Right atrium auricular region (tissue), 2 donors: ENCODE results near the gene ZFR2. TPM values are rescaled to one million over a fixed set of nuclear protein-coding genes. Genes with fewer than 3 reads are reported as not detected.

Experiments
- DNase-seq: peaks from one replicate; pipeline ENCODE4 v3.0.0-alpha.2; 2019; ENCODE audit warnings: low spot score
- H3K27ac ChIP-seq, 2 donors: fragments of 200-600 bp; sonication (generic); 1 replicate in 1 of 2; 2 replicates in 1 of 2; pipeline ENCODE4 v1.5.1; 2016 to 2019
- H3K27me3 ChIP-seq, 2 donors: fragments of 200-600 bp; sonication (generic); one replicate each; pipeline versions ENCODE4 v1.5.1 to v1.6.0; 2017 to 2019
- H3K36me3 ChIP-seq: fragments of 200-600 bp; sonication (generic); one replicate; pipeline ENCODE4 v1.5.1; 2016
- H3K4me1 ChIP-seq, 2 donors: fragments of 200-600 bp; sonication (generic); one replicate each; pipeline versions ENCODE4 v1.5.1 to v1.6.0; 2017 to 2019
- H3K4me3 ChIP-seq, 2 donors: fragments of 200-600 bp; sonication (generic); 1 replicate in 1 of 2; 2 replicates in 1 of 2; pipeline ENCODE4 v1.5.1; 2017 to 2019; ENCODE audit warnings: mild to moderate bottlenecking in 1 of 2, moderate library complexity in 1 of 2
- H3K9me3 ChIP-seq, 2 donors: fragments of 200-600 bp; sonication (generic); one replicate each; pipeline ENCODE4 v1.5.1; 2019
- CTCF ChIP-seq, 2 donors: fragments of 200-600 bp; sonication (generic); IDR thresholded peaks; one replicate each; pipeline ENCODE4 v1.5.1; 2019; ENCODE audit warnings: antibody characterized with exemption in 2 of 2
- total RNA-seq, 2 donors: library from RNA; depleted of rRNA; stranded (reverse); fragments of >200 nt; gene quantifications; one replicate each; pipeline ENCODE4 v1.1.0, GENCODE V29; 2016

ZFR2 gene
- total RNA-seq, 2 donors from 2014 or later, result not detected

GRCh38 chr19:3834349-3835054 is 34.3 kb downstream of the ZFR2 start:
- DNase-seq, result no peak
- H3K4me1 ChIP-seq, result no peaks in the 10 kb centered on the region
- no peak for TF ChIP-seq CTCF (IDR thresholded peaks at IDR 0.05)
- H3K9me3 ChIP-seq, result no peaks in the 10 kb centered on the region
- H3K27me3 ChIP-seq, result no peaks in the 10 kb centered on the region
- H3K36me3 ChIP-seq, result no peaks in the 10 kb centered on the region
- no peak overlapping the region for H3K4me3 ChIP-seq
- H3K27ac ChIP-seq, result no peak overlapping the region

GRCh38 chr19:3833578-3834348 is 35.1 kb downstream of the ZFR2 start:
- Histone ChIP-seq H3K36me3 (no peaks in the 10 kb centered on the region), H3K27ac (no peak overlapping the region), H3K4me1 (no peaks in the 10 kb centered on the region), H3K9me3 (no peaks in the 10 kb centered on the region), H3K27me3 (no peaks in the 10 kb centered on the region), H3K4me3 (no peak overlapping the region)
- no peak for TF ChIP-seq CTCF (IDR thresholded peaks at IDR 0.05)
- no peak for DNase-seq

GRCh38 chr19:3832001-3832400 is 36.8 kb downstream of the ZFR2 start:
- H3K27me3 ChIP-seq, result no peaks in the 10 kb centered on the region
- TF ChIP-seq CTCF (IDR thresholded peaks at IDR 0.05), result no peak
- no peaks in the 10 kb centered on the region for H3K36me3 ChIP-seq
- no peak for DNase-seq
- no peak overlapping the region for H3K27ac ChIP-seq
- no peak overlapping the region for H3K4me3 ChIP-seq
- H3K4me1 ChIP-seq, result no peaks in the 10 kb centered on the region
- H3K9me3 ChIP-seq, result no peaks in the 10 kb centered on the region

- no peaks in the 10 kb centered on the region for H3K9me3 ChIP-seq
- H3K4me3 ChIP-seq, result no peak overlapping the region
- DNase-seq, result no peak
- H3K27me3 ChIP-seq, result no peaks in the 10 kb centered on the region
- no peak for TF ChIP-seq CTCF (IDR thresholded peaks at IDR 0.05)
- no peaks in the 10 kb centered on the region for H3K36me3 ChIP-seq
- no peak overlapping the region for H3K27ac ChIP-seq
- H3K4me1 ChIP-seq, result no peaks in the 10 kb centered on the region
Measured at GRCh38 chr19:3831601-3832000, 37.2 kb downstream of the ZFR2 start.

GRCh38 chr19:3830621-3831589 is 37.9 kb downstream of the ZFR2 start:
- Histone ChIP-seq H3K4me3 (no peak overlapping the region), H3K27ac (no peak overlapping the region), H3K4me1 (no peaks in the 10 kb centered on the region), H3K36me3 (no peaks in the 10 kb centered on the region), H3K27me3 (no peaks in the 10 kb centered on the region), H3K9me3 (no peaks in the 10 kb centered on the region)
- TF ChIP-seq CTCF (IDR thresholded peaks at IDR 0.05), result no peak
- no peak for DNase-seq
